ENCODE data around the gene GNG2. TPM values are rescaled to one million over a fixed set of nuclear protein-coding genes. Genes with fewer than 3 reads are reported as not detected.

GNG2 gene
- total RNA-seq, 4 donors from 2014 or later, result 3.6 to 8.1 (median 7.2) TPM

GRCh38 chr14:52008136-52008535 is 147.7 kb downstream of the GNG2 start:
- Histone ChIP-seq H3K36me3 (peaks cover 81% of the 10 kb centered on the region), H3K27ac (no peak overlapping the region), H3K9me3 (no peaks in the 10 kb centered on the region), H3K27me3 (no peaks in the 10 kb centered on the region), H3K4me3 (no peak overlapping the region), H3K4me1 (peaks cover 3% of the 10 kb centered on the region)
- WGBS, result 98% methylated on average over 4 of the region's 4 CpGs
- no peak for DNase-seq (ENCODE audit: low spot score in 2 of 2)
- no peak for TF ChIP-seq POLR2AphosphoS5 (IDR thresholded peaks at IDR 0.05)
- no peak for TF ChIP-seq CTCF (IDR thresholded peaks at IDR 0.05)

- H3K4me1 ChIP-seq, result peaks cover 11% of the 10 kb centered on the region
- no peak for TF ChIP-seq EP300 (IDR thresholded peaks at IDR 0.05)
- TF ChIP-seq POLR2A (IDR thresholded peaks at IDR 0.05), result no peak
- TF ChIP-seq CTCF (IDR thresholded peaks at IDR 0.05), result no peak
- no peak for TF ChIP-seq POLR2AphosphoS5 (IDR thresholded peaks at IDR 0.05)
- H3K36me3 ChIP-seq, result peaks cover 66% of the 10 kb centered on the region
- DNase-seq (ENCODE audit: low spot score in 2 of 2), result no peak
- no peaks in the 10 kb centered on the region for H3K27me3 ChIP-seq
- H3K4me3 ChIP-seq, result no peak overlapping the region
- 81% methylated on average over 3 of the region's 3 CpGs for WGBS
- H3K27ac ChIP-seq, result no peak overlapping the region
- no peaks in the 10 kb centered on the region for H3K9me3 ChIP-seq
Measured at GRCh38 chr14:52010173-52010693, 149.8 kb downstream of the GNG2 start.

DNA sequence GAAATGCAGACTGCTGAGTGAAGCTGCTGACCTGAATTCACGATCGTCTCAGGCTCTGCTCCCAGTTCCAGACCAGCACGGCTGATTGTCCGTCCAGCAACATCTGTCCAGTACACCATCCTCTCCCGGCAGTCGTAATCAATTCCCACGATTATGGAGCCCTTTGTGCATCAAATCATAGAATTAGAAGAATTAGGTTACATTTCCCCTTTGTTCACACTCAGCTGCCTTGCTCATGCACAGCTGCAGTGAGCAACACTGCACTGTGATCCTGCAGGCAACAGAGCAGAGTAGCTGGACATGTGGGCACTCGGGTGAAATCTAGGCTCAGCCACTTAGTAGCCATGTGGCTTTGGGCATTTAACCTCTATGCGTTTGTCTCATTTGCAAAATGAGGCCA is 151.1 kb downstream of the GNG2 start:
- no peak for DNase-seq (ENCODE audit: low spot score in 2 of 2)
- peaks cover 53% of the 10 kb centered on the region for H3K36me3 ChIP-seq
- H3K27me3 ChIP-seq, result no peaks in the 10 kb centered on the region
- no peak overlapping the region for H3K27ac ChIP-seq
- no peak overlapping the region for H3K4me3 ChIP-seq
- no peaks in the 10 kb centered on the region for H3K9me3 ChIP-seq
- peaks cover 11% of the 10 kb centered on the region for H3K4me1 ChIP-seq
- no peak for TF ChIP-seq POLR2AphosphoS5 (IDR thresholded peaks at IDR 0.05)
- TF ChIP-seq EP300 (IDR thresholded peaks at IDR 0.05), result no peak
- TF ChIP-seq CTCF (IDR thresholded peaks at IDR 0.05), result no peak
- TF ChIP-seq POLR2A (IDR thresholded peaks at IDR 0.05), result no peak
- 94% methylated on average over 9 of the region's 9 CpGs for WGBS

DNA sequence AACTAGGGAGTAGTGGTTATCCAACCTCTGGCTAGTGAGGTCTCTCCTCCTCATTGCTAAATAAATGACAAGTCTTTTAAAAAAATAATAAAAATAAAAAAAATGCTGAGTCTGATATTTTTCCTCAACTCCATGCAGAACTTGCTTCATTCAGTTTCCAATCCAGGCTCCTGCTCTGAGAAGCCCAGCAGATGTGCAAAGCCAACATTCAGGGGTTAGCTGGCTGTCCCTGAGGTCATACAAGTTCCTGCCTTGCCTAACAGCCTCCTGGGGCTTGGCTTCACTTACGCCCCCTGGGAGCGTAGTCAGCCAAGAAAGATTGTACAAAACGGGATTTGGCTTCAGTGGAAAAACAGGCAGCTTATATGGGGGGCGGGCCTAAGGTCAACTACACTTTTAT is 152.2 kb downstream of the GNG2 start:
- H3K4me3 ChIP-seq, result no peak overlapping the region
- H3K36me3 ChIP-seq, result peaks cover 42% of the 10 kb centered on the region
- H3K4me1 ChIP-seq, result peaks cover 11% of the 10 kb centered on the region
- H3K27ac ChIP-seq, result no peak overlapping the region
- H3K27me3 ChIP-seq, result no peaks in the 10 kb centered on the region
- no peaks in the 10 kb centered on the region for H3K9me3 ChIP-seq
- 41% methylated on average over 4 of the region's 4 CpGs for WGBS
- TF ChIP-seq POLR2AphosphoS5 (IDR thresholded peaks at IDR 0.05), result no peak
- DNase-seq (ENCODE audit: low spot score in 2 of 2), result no peak

- Histone ChIP-seq H3K27ac (no peak overlapping the region), H3K27me3 (no peaks in the 10 kb centered on the region), H3K4me3 (no peak overlapping the region), H3K9me3 (no peaks in the 10 kb centered on the region), H3K4me1 (peaks cover 11% of the 10 kb centered on the region), H3K36me3 (peaks cover 27% of the 10 kb centered on the region)
- TF ChIP-seq POLR2AphosphoS5 (IDR thresholded peaks at IDR 0.05), result no peak
- TF ChIP-seq POLR2A (IDR thresholded peaks at IDR 0.05), result no peak
- WGBS, result 58% methylated on average over 11 of the region's 11 CpGs
- DNase-seq (ENCODE audit: low spot score in 2 of 2), result no peak
Measured at GRCh38 chr14:52013984-52014600, 153.7 kb downstream of the GNG2 start.

DNA sequence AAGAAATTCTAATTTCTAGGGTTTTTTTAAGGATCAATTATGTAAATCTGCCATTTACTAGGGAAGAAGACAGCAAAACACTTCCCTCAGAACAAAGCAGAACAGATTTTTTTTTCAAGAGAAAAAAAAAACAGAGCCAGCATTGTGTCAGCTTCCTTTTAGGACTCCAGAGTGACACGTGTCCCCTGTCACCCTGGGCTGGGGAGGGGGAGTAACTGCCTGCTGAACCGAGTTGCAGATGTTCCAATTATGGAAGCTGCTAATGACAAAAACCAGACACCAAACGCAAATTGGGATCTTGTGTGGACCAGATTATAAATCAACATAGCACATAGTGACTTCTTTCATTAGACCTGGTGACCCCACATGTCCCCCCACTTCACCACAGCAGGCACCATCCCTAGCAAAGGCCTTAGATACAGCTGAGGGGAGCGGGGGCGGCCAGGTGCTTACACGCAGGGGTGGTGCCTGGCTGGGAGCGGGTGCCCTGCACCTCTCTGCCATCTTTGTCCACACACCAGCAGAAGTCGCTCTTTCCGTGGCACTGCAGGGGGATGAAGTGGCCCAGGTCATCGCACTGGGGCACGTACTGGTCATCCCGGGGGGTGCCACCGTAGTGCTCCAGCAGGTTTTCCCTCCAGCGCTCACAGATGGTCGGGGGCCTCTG is 154.3 kb downstream of the GNG2 start:
- H3K27ac ChIP-seq, result no peak overlapping the region
- peaks cover 21% of the 10 kb centered on the region for H3K36me3 ChIP-seq

More for the DNA sequence above, 154.3 kb downstream of the GNG2 start:
- no peaks in the 10 kb centered on the region for H3K9me3 ChIP-seq
- DNase-seq (ENCODE audit: low spot score in 2 of 2), result no peak
- WGBS, result 73% methylated on average over 13 of the region's 15 CpGs
- no peak overlapping the region for H3K4me3 ChIP-seq
- peaks cover 11% of the 10 kb centered on the region for H3K4me1 ChIP-seq
- TF ChIP-seq CTCF (IDR thresholded peaks at IDR 0.05), result no peak
- no peak for TF ChIP-seq POLR2AphosphoS5 (IDR thresholded peaks at IDR 0.05)
- TF ChIP-seq POLR2A (IDR thresholded peaks at IDR 0.05), result no peak
- no peak for TF ChIP-seq EP300 (IDR thresholded peaks at IDR 0.05)
- H3K27me3 ChIP-seq, result no peaks in the 10 kb centered on the region

All from suprapubic skin (tissue), 4 donors.